ENCODE measurements around the gene PCDH9. TPM values are rescaled to one million over a fixed set of nuclear protein-coding genes. Genes with fewer than 3 reads are reported as not detected.

PCDH9 gene
- total RNA-seq, 1 donor from 2014 or later, result 52.7 TPM

- DNase-seq (ENCODE audit: low spot score), result no peak
Measured at GRCh38 chr13:66400292-66400691, 829.8 kb downstream of the PCDH9 start.

GRCh38 chr13:66399873-66400272, 830.3 kb downstream of the PCDH9 start:
- no peak for DNase-seq (ENCODE audit: low spot score)

- no peak for DNase-seq (ENCODE audit: low spot score)
Measured at GRCh38 chr13:66397133-66397532, 833.0 kb downstream of the PCDH9 start.

- no peak for DNase-seq (ENCODE audit: low spot score)
Measured at GRCh38 chr13:66391322-66391721, 838.8 kb downstream of the PCDH9 start.

GRCh38 chr13:66378894-66379293, 851.2 kb downstream of the PCDH9 start:
- no peak for DNase-seq (ENCODE audit: low spot score)

- no peak for DNase-seq (ENCODE audit: low spot score)
Measured at GRCh38 chr13:66377569-66377968, 852.6 kb downstream of the PCDH9 start.

GRCh38 chr13:66375756-66376155, 854.4 kb downstream of the PCDH9 start:
- DNase-seq (ENCODE audit: low spot score), result no peak

GRCh38 chr13:66369666-66370065, 860.5 kb downstream of the PCDH9 start:
- DNase-seq (ENCODE audit: low spot score), result no peak

- DNase-seq (ENCODE audit: low spot score), result no peak
Measured at GRCh38 chr13:66367356-66367755, 862.8 kb downstream of the PCDH9 start.

- DNase-seq (ENCODE audit: low spot score), result no peak
Measured at GRCh38 chr13:66365101-66365500, 865.0 kb downstream of the PCDH9 start.

GRCh38 chr13:66364346-66364745, 865.8 kb downstream of the PCDH9 start:
- no peak for DNase-seq (ENCODE audit: low spot score)

- no peak for DNase-seq (ENCODE audit: low spot score)
Measured at GRCh38 chr13:66362485-66362884, 867.7 kb downstream of the PCDH9 start.

- DNase-seq (ENCODE audit: low spot score), result no peak
Measured at GRCh38 chr13:66359910-66360552, 870.1 kb downstream of the PCDH9 start.

GRCh38 chr13:66359393-66359792, 870.7 kb downstream of the PCDH9 start:
- DNase-seq (ENCODE audit: low spot score), result no peak

GRCh38 chr13:66358564-66358963, 871.6 kb downstream of the PCDH9 start:
- no peak for DNase-seq (ENCODE audit: low spot score)

GRCh38 chr13:66357463-66357862, 872.7 kb downstream of the PCDH9 start:
- no peak for DNase-seq (ENCODE audit: low spot score)

GRCh38 chr13:66354879-66355751, 875.0 kb downstream of the PCDH9 start:
- no peak for DNase-seq (ENCODE audit: low spot score)

GRCh38 chr13:66353664-66354063, 876.5 kb downstream of the PCDH9 start:
- peak; percentile 26 for DNase-seq (ENCODE audit: low spot score)

- peak; percentile 40 for DNase-seq (ENCODE audit: low spot score)
Measured at GRCh38 chr13:66349966-66350365, 880.2 kb downstream of the PCDH9 start.

- DNase-seq (ENCODE audit: low spot score), result peak; percentile 73
Measured at GRCh38 chr13:66348745-66349690, 881.1 kb downstream of the PCDH9 start.

GRCh38 chr13:66347486-66348117, 882.5 kb downstream of the PCDH9 start:
- no peak for DNase-seq (ENCODE audit: low spot score)

Data from umbilical cord (tissue), 2 donors.